C4-2B (cell line): ENCODE measurements around the gene PFKFB4.

ENCODE experiments used
- ZFX ChIP-seq: fragments of 450-650 bp; IDR thresholded peaks from 2 replicates; pipeline ENCODE4 v1.6.1; 2017
- TF ChIP-seq, protein P1 (sequence below): fragments of 450-650 bp; conservative IDR thresholded peaks from 2 replicates; pipeline ENCODE4 v1.5.1; 2017; ENCODE audit warnings: mild to moderate bottlenecking

DNA sequence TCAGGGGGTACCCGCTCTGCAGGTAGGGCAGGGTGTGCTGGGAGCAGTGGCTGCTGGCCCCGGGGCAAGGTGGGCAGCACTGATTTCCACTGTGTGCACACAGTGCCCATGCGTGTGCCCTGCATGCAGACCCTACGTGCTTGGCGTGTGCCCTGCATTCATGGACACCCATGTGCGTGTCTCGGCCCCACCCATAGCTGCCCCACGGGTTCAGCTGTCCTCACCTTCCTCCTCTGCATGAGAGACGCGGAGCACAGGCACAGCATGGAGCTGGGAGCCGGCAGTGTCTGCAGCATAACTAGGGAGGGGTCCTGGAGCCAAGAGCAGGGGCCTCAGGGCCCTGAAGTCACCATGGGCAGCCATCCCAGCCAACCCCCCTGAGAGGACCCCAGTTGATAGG lies 8.6 kb upstream of the PFKFB4 start:
- TF ChIP-seq, protein P1, sequence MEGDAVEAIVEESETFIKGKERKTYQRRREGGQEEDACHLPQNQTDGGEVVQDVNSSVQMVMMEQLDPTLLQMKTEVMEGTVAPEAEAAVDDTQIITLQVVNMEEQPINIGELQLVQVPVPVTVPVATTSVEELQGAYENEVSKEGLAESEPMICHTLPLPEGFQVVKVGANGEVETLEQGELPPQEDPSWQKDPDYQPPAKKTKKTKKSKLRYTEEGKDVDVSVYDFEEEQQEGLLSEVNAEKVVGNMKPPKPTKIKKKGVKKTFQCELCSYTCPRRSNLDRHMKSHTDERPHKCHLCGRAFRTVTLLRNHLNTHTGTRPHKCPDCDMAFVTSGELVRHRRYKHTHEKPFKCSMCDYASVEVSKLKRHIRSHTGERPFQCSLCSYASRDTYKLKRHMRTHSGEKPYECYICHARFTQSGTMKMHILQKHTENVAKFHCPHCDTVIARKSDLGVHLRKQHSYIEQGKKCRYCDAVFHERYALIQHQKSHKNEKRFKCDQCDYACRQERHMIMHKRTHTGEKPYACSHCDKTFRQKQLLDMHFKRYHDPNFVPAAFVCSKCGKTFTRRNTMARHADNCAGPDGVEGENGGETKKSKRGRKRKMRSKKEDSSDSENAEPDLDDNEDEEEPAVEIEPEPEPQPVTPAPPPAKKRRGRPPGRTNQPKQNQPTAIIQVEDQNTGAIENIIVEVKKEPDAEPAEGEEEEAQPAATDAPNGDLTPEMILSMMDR, result no peak
- TF ChIP-seq ZFX, result no peak
